ENCODE data around the gene SLC41A1.
A peak's percentile ranks its signal among the peaks of the same experiment; 100 is the strongest.

The SLC41A1 gene

DNA sequence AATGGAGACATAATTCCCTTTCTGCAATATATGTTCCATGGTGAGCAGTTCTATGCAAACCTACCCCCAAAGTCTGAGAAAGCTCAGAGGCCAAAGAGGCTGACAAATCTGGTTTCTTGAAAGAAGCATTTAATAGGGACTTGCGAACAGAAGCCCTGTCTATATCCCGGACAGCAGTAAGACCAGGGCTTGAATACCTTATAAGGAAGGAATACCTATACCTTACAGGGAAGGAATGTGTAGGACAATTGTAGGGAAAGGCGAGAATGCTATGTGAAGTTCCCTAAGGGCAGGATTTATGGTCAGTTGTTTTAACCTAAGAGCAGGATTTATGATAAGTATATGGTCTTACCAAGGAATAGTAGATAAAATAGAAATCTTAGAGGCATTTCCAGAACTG lies 5.0 kb upstream of the SLC41A1 start:
- no peak for TF ChIP-seq CTCF (conservative IDR thresholded peaks at IDR 0.05; ENCODE audit: control insufficient read depth, insufficient read depth, low read depth, low read length)
- no peak overlapping the region for H3K4me3 ChIP-seq (ENCODE audit: control insufficient read depth, low read depth, low read length)
- DNase-seq (ENCODE audit: low read depth): no peak

GRCh38 chr1:205817364-205817763 lies 4.4 kb upstream of the SLC41A1 start:
- TF ChIP-seq CTCF (conservative IDR thresholded peaks at IDR 0.05; ENCODE audit: control insufficient read depth, insufficient read depth, low read depth, low read length): no peak
- DNase-seq (ENCODE audit: low read depth): no peak
- H3K4me3 ChIP-seq (ENCODE audit: control insufficient read depth, low read depth, low read length): no peak overlapping the region

DNA sequence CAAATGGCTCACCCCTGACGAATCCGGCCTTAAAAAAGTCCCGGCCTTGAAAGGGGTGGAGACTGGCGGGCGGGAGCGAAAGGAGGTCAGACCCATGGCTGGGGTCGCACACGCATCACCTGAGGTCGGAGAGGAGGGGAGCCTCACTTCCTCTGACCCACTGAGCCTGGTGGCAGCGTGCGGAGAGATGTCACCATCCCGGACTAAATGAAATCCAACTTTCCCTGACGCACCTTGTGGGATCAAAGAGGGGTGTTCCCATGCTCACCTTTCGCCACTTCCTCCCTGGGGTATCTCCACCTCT lies 709 bp upstream of the SLC41A1 start:
- peak; percentile 64 for DNase-seq (ENCODE audit: low read depth)
- peak overlapping the region; percentile 78 for H3K4me3 ChIP-seq (ENCODE audit: control insufficient read depth, low read depth, low read length)
- TF ChIP-seq CTCF (conservative IDR thresholded peaks at IDR 0.05; ENCODE audit: control insufficient read depth, insufficient read depth, low read depth, low read length): no peak

DNA sequence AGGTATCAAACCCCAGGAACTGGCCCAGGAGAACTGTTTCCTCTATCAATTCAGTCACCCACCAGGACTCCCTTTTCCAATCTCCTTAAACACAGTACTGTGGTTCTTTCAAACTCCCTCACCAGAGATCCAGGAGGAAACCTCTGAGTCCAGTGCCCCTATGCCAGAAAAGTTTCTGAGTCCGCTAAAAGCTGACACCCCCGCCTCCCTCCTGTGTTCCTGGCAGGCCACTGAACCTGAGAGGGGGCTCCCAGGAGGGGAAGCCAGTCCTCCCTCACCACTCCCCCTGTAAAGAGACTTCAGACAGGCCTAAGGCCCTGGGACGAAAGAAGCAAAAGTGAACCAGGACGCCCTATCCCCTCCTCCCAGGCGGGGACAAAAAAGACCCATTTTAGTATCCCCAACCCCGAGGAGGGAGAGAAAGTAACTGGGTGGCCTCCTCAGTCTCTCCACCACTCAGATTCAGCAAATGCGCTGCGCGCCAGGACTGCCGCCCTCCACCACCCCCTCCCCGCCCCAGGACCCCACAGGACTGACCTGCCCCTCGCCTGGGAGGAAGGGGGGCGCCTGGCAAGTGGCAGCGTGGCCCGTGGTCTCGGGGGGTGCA lies 624 bp downstream of the SLC41A1 start:
- DNase-seq (ENCODE audit: low read depth): peak; percentile 14
- TF ChIP-seq CTCF (conservative IDR thresholded peaks at IDR 0.05; ENCODE audit: control insufficient read depth, insufficient read depth, low read depth, low read length): no peak
- H3K4me3 ChIP-seq (ENCODE audit: control insufficient read depth, low read depth, low read length): peak overlapping the region; percentile 78

GRCh38 chr1:205811660-205812059 lies 1.3 kb downstream of the SLC41A1 start:
- TF ChIP-seq CTCF (conservative IDR thresholded peaks at IDR 0.05; ENCODE audit: control insufficient read depth, insufficient read depth, low read depth, low read length): no peak
- no peak for DNase-seq (ENCODE audit: low read depth)
- H3K4me3 ChIP-seq (ENCODE audit: control insufficient read depth, low read depth, low read length): peak overlapping the region; percentile 78

DNA sequence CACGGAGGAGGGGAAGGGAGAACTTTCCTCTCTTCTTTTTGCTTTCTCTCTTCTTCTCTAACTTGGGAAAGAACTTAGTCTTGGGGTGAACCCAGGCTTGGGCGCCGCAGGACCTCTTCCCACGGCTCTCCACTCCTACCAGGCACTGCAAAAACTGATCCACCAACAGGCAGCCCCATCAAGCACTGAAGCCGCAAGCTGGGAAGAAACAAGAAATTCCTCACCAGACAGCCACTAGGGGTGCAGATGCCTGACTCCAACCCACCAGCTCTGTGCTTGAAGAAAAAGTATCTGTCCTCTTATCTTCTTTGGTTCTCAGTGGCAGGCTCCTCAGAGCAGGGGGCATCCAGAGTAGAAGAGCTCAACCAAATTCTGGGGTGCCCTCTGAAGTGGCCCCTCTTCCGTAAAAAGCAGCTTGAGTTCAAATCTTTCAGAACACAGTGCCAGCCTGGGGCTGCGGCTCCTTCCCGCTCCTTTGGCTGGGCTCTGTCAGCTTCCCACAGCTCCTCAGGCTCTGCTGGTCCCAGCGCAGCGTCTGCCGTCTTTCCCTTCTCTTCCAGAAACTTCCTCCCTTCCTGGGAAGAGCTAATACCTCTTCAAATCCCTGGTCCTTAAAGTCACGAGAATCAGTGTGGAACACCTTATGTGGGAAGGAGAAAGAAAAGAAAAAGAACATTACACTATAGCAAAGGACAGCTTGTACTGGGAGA lies 2.4 kb downstream of the SLC41A1 start:
- peak; percentile 20 for TF ChIP-seq CTCF (conservative IDR thresholded peaks at IDR 0.05; ENCODE audit: control insufficient read depth, insufficient read depth, low read depth, low read length)
- no peak overlapping the region for H3K4me3 ChIP-seq (ENCODE audit: control insufficient read depth, low read depth, low read length)
- no peak for DNase-seq (ENCODE audit: low read depth)
